HG03575 (cell line): ENCODE measurements around the gene PXMP2.
"Not testable (repeated sequence)": the region's sequence is repeated elsewhere in the genome, so short reads cannot be mapped to it uniquely, and the experiment has no call there.

Source experiments
- ATAC-seq: cut with Tn5 transposase; IDR thresholded peaks from one replicate; pipeline ENCODE4 v1.9.1; 2021; ENCODE audit not compliant: unreplicated experiment, insufficient number of reproducible peaks, low FRiP score; ENCODE audit errors: extremely low read depth

PXMP2 gene

DNA sequence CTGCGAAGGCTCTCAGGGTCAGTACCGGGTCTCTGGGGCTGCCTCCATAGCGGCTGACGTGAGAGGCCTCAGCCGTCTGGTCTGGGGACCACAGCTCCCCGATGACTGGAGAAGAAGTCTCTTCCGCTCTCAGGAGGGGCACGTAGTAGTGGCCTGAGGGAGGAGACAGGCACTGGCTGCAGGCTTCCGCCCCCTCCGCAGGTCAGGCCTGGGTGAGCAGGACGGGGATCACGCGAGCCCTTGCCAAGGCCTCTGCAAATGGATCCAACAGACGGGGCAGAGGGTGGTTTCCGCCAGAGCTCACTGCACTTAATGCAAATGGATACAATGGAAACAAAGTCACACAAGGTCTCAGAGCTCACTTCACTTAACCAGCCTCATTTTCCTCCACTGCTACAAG, 49.5 kb downstream of the PXMP2 start:
- no peak for ATAC-seq

DNA sequence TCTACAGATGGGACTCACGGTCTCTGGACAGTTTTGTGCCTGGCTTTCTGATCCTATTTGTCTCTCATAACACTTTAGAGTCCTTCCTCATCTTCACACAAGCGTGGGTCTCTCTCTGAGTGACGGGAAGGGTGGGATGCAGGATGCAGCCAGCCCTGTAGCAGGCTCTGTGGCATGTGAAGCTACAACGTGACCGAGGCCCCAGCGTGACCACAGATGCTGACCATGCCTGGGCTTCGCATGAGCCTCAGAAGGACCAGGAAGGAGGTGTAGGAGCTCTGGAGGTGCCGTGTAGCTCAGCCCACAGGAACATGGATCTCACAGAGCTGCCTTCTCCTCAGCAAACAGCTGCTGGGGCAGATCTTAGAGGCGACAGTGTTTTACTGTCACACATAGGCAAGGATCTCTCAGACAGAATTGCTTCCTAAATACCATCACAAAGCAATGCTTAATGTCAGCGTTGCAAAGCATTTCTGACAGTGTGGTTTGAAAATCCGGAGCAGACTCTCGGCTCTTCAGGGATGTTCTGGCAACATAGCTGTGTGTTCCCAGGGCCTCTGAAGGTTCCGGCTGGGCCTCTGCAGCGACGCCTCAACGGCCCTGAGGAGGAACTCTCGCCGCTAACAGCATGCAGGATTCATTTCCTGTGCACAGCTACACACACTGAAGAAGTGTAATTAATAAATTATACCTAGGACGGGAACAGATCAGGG, 52.4 kb downstream of the PXMP2 start:
- no peak for ATAC-seq

DNA sequence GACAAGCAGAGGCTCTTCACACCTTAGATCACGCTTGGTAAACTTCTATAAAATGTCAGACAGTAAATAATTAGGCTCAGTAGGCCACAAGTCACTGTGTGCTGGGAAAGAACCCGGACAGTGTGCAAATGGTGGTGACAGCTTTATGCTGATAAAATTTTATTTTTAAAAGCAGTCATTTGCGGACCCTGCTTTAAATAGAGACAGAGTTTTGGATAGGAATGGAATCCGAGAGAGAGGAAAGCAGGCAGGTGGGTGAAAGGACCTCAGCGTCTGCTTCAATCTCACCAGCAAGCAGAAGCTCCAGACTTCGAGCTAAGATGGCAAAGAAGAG, 52.9 kb downstream of the PXMP2 start:
- ATAC-seq: no peak

DNA sequence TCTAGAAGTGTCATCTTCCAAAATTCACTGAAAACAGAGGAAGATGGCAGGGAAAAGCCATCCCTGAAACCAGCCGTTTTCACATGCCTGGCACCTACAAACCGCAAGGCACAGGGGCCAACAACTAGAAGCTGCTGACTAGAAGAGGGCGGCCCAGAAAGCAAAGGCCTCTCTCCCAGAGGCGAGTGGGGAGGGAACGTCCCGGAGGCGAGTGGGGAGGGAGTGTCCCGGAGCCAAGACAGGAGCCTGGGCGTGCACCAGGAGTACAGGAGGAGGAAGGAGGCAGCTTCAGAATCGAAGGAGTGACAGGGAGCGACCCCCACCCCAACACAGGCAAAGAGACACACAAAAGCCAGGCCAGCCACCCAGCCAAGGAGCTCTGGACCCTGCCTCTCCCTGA, 53.3 kb downstream of the PXMP2 start:
- ATAC-seq: no peak

DNA sequence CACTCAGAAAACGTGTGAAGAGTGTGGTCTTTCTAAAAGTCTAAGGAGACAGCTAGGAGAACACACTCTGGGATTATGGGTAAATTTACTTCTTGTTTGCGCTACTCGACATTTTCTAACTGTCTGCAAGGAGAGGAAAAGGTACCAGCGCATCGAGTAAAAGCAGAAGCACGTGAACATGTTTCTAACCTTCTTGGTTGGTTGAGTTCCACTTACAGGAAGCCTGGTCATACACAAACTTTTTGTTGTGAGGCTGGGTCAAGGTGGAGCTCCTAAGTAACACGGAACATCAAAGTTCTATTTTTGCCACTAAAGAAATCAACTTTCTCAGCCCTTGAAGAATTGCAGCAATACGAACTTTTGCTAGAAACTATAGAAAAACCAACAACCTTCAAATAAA, 54.2 kb downstream of the PXMP2 start:
- ATAC-seq: no peak

DNA sequence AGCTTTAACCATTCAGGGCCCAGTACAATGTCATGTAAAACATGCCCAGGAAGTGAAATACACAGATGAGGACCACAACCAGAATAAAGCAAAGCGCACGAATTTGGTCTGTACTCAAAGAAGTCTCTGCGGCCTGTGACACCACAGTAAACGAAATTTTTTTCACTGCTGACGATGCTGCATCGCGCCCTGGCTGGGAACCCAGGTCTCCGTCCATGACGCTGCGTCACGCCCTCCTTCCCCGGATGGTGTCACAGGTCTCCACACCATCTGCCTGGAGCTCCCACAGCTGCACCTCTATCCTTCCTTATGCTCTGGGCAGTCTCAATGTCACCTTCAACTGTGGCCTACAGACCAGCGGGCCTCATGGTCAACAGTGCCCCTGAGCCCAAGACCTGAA, 56.4 kb downstream of the PXMP2 start:
- ATAC-seq: no peak

DNA sequence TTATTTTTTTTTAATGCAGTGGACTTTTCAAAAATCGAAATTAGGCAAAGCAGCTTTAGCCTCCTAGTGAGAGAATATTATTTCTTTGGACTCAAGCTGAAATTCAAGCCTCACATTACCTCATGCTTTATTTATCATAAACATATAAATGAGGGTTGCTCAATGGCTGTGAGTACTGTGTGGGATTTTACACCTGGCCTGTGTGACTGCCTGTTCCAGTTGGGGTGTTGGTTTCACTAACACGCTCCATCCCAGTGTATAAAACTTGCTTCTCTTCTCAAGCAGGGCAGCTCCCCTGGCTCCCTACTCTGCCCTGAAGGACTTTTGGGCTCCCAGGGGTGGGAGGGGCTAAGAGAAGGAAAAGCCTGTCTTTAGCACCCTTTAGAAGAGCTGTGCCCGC, 59.2 kb downstream of the PXMP2 start:
- ATAC-seq: no peak

DNA sequence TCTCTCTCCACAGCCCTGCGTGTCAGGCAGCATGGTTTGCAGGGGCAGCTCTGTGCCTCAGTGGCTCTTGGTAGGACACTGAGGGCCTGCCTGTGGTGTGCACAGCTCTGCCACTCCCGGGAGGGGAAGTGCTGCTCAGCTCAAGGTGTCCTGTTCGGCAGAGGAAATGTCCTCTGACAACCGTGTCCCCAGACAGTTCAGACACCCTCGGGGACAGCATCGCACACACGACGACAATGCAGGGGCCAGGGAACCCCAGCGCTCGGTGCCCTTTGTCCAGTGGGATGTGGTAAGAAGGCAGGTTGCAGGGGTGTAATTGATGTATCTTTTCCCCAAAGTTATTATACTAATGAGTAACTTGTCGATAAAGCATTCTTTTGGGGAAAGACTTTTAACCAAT, 60.0 kb downstream of the PXMP2 start:
- ATAC-seq: no peak

DNA sequence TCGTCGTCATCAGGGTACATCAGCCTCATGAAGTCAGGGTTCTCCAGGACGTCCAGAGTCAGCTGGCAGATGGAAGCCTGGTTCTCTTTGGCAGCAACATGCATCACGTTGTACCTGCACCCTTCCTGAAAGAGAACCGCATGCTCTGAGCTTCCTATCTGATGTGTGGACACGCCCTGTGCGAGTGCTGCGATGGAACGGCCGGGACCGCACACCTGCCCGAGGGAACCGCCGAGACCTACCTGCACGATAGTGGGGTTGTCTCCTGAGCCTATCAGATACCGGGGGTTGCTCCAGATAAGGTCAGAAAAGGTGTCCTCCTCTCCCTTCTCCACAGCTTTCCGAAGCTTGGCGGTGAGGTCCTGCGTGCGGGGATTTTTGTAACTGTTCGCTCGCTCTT, 60.5 kb downstream of the PXMP2 start:
- ATAC-seq: no peak

DNA sequence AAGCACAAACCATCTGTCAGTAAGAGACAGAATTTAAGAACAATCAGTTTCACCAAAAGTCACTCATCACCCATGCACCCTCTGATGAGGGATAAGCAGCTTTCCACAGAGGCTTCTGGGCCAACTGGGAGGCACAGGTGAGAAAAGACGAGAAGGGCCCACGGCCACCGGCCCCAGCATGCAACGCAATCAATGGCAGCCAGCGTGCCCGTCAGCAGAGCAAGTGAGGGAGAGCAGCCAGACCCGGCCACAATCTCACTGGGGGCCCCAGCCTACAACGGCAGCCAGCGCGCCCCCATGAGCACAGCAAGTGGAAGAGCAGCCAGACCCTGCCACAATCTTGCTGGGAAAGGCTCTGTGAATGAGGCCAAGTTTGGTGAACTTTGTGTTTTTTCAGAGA, 60.9 kb downstream of the PXMP2 start:
- no peak for ATAC-seq

DNA sequence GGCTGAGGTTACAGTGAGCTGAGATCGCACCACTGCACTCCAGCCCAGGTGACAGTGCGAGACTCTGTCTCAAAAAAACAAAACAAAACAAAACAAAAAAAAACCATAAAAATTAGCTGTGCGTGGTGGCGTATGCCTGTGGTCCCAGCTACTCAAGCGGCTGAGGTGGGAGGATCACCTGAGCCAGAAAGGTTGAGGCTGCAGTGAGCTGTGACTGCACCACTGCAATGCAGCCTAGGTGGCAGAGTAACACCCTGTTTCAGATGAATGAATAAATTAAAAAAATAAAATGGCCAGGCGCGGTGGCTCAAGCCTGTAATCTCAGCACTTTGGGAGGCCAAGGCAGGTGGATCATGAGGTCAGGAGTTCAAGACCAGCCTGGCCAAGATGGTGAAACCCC, 66.3 kb downstream of the PXMP2 start:
- ATAC-seq: not testable (repeated sequence)

DNA sequence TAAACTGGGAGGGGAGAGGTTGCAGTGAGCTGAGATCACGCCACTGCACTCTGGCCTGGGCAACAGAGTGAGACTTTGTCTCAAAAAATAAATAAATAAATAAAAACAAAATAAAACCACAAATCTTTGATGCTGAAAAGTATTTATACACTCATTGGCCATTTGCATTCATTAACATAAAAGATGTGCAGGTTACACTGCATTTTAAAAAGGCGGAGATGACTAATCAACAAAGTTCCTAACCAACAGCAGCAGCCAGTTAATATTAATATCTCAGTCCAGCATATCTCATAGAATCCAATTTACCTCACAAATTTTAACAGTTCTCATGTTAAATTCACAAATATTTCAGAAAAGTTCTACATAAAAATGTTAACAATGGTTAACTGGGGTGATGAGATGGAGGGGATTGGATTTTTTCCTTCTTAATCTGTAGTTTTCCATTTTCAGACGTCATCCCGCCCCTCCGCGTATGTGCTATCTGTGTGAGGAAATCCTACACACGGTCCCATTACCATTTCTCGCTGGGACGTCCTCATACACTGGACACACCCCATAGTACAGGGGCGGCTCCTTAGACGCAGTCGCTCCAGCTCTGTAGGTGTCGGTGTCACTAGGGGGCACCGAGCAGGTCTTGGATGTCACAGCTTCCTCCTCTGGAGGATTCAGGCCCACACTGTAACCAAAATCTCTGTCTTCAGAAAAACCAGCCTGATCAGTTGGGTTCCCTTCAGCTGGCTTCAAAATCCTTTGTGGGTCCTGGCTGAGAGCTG, 67.0 kb downstream of the PXMP2 start:
- no peak for ATAC-seq
